GM21619 (cell line): ENCODE results near the gene BACH2.
"Not testable (repeated sequence)": the region's sequence is repeated elsewhere in the genome, so short reads cannot be mapped to it uniquely, and the experiment has no call there.

ENCODE experiments used
- ATAC-seq: cut with Tn5 transposase; IDR thresholded peaks from one replicate; pipeline ENCODE4 v1.9.1; 2021; ENCODE audit not compliant: unreplicated experiment

The BACH2 gene

DNA sequence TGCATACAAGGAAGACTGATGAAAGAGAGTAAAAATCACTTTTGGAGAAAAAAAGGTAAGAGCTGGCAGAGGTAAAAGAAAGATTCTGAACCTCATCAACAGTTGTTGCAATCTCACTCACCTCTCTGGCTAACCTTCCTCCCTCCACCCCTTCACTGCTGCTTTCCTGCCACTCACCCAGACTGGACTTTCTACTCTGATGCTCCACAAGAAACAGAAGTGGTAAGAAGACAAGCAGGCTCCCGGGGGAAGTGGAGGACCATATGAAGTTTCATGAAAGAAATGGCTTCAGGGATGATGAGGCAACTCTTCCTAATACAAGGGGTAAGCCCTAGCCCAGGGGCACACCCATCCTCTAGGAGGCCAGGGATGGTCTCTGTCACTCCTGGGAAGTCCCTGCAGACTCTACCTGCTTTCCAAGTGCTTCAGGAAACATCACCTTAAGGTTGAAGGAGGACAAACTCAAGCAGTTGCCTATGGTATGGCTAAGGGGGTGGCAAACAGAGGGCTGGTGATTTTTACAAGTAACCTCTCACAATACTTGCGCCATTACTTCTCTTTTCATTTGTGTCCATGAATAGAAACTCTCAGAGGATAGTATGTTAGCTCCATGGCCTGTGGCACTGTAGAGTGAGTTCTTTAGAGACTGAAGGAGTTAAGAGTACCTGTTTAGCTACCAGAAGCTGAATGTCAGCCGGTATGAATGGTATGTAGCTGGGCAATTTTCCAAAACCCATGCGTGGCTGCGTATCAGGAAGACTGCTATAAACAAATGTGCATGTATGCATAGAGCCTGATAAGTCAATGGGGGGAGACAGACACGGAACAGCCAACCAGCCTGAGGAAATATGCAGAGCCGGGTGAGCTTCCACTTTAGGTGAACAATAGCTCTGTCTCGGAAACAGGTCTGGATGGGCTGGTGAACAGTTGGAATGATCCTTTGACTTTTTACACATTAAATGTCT, 112.0 kb downstream of the BACH2 start:
- ATAC-seq = no peak

DNA sequence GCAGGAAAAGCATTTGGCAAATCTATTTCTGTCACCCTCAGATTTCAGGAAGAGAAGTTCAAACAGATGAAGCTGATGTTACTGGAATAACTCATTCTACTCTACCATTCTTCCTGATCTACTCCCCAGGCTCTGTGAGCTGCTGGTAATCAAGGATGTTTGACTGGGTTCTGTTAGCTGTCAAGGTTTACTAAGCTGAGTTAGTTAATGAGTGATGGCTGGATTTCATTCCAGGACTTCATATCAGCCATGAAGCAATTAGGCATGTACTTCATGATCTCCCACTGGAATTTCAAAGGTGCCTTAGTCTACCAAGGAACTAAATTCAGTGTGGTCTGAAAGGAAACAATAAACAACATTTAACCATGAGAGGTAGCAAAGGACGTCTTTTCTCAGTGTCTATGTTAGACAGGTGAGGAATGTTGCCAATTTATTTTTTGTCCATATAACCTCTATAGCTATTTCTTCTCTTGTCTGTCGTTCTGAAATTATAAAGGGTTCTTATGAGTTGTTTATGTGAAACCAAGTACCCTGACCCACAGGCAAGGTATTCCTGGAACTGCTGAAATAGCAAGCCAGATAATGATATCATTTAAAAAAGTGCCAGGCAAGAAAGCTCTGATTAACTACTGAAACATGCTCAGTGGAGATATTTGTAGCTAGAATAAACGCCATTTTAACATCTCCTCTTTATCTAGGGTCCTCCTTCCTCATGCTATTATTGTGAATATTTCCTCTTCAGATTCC, 112.9 kb downstream of the BACH2 start:
- no peak for ATAC-seq

DNA sequence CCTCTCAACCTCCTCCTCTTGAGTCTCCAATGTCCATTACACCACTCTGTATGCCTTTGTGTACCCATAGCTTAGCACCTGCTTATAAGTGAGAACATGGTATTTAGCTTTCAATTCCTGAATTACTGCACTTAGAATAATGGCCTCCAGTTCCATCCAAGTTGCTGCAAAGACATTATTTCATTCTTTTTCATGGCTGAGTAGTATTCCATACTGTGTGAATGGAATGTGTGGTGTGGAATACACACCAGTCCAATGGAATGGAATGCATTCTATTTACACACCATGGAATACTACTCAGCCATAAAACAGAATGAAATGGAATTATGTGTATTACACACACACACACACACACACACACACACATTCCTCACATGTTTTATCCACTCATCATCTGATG, 116.1 kb downstream of the BACH2 start:
- ATAC-seq = no peak

DNA sequence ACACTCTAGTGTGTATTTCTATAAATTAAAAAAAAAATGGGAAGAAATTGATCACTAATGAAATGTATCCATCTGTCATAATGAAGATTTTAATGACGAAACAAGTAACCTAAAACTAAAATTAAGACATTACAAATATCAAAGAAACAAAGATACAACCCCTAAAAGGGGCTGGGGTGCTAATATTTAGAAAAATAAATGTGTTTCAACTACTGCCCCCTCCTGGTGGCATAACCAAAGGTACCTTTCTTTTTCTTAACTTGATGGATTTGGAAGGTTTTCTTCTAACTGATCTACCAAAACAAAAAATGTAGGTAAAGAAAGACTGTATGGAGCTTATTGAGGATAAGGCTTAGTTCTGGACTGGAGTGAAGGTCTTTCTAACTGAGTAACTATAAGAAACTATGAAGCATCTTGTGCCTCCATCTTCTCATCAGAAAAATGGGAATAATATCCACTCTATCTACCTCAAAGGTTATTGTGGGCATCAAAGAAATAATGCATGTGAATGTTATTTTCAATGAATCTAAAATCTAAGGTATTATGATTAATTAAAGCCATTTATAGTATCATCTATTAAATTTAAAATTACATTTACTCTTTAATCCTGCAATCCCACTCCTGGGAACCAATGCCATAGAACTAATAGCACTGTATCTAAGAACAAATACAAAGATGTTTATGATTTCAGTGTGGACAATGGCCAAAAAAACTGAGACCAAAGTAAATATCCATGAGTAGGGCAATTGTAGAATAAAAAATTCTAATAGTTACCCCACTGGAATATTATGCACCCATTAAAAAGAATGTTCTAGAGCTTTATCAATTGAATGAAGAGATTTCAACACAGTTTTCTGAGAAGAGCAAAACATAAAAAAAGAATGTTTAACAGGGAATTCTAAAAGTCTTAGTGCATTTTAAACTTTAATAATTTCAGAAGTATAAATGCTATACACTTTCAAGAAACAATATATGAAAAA, 117.2 kb downstream of the BACH2 start:
- ATAC-seq = no peak

DNA sequence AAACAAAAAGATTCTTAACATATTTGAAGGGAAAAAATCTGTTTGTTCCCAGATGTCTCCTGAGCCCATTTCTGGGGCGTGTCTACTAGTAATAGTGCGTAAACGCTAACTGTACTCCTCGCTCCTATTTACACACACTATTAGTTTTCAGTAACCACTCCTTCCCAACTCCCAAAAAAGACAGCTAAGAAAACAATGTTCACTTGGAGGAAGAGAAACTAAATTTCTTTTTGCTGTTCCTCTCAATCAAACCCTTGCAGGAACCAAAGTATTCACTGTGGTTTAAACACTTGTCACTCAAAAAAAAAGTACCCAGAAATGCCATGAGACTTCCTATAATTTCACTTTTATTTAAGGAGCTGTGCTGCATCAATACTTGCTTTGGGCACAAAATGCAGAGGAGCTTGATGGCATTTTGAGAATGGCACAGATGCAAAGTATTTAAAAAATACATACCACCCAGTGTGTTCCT, 118.2 kb downstream of the BACH2 start:
- ATAC-seq = no peak

DNA sequence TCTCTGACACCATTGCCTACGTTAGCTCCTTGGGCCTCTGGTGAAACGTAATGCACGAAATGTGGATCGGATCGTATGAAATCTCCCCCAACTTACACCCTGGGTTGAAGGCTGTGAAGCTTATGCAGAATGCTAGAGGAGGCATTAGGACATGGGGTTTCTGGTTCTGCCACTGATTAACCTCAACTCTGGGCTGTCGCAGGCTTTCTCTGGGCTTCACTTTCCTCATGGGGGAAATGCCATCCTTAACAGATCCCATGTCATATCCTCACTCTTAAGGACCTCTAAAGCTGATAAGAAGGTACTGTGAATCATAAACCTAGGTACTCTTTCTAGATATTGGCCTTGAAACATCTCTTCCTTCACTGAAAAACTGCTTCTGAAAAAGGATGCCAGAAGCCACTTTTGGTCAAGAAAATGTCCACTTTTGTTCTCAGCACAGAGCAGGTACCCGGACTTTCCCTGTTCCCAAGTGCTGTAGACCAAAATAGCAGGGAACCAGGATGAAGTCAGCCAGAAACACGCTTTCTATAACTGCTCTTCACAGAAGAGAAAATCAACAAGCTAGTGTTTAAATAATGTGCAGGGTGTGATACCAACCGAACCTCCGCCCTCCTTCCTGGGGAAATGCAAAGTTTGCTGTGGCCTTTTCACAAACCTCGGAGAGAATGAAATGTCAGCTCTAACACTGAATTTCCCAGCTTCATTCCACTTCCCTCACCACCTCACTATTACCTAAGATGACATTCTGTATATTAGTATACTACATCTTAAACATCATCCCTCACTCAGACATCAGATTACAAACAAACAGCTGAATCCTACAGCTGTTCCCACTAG, 118.9 kb downstream of the BACH2 start:
- no peak for ATAC-seq

DNA sequence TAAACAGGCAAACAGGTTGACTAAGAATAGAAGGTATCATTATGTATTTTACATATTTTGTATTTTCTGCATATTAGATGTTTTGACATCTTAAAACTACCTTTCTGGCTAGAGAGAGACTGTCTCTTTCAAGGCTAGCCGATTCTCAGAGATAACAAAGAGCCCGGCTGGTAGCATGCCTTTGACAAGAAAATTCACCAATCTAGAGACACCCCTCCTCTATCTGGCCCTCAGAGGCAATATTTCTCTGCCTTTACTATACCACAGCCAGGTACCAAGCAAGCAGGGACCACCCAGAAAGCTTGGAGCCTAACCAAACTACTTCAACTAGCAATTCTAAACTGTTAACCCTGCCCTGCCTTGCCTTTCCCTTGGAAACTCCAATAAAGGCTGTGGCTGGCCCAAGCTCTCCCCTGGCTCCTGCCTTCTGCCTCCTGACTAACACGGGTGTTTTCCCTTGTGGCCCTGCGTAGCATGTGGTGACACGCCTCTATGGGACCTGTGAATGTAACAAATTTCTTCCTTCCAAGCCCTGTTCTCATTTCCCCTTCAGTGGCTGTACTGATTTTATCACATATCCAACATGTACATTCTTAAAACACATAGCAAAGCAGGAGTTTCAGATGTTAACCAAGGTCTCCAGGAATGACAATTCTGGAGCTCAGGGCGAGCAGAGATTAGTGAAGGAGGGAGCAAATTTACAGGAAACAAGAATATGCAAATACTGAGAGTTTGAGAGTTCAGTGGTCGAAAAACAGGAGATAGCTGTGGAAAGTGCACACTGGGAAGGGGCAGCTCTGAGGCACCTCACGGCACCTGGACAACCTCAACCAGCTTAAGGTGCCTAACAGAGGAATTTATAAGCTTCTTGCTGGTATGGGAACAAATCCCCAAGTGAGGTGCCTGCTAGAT, 120.8 kb downstream of the BACH2 start:
- ATAC-seq = peak; percentile 76

DNA sequence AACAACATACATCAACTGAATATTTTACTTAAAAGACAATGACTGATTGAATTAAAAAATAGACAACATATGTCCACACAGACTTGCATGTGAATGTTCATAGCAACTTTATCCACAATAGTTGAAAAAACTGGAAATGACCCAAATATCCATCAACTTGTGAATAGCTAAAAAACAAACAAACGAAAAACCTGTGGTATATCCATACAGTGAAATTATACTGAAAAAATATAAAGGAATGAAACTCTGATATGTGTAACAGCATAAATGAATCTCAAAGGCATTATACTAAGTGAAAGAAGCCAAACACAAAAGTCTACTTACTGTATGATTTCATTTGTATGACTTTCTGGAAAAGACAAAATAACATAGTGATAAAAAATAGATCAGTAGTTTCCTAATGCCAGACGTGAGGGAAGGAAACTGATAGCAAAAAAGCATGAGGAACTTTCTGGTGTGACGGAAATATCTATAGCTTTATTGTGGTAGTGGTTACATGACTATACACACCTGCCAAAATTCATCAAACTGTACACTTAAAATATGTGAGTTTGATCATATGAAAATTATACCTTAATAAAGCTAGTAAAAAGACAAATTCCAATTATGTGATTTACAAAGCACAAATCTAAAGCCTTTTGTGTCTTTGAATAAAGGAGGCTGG, 123.2 kb downstream of the BACH2 start:
- no peak for ATAC-seq

DNA sequence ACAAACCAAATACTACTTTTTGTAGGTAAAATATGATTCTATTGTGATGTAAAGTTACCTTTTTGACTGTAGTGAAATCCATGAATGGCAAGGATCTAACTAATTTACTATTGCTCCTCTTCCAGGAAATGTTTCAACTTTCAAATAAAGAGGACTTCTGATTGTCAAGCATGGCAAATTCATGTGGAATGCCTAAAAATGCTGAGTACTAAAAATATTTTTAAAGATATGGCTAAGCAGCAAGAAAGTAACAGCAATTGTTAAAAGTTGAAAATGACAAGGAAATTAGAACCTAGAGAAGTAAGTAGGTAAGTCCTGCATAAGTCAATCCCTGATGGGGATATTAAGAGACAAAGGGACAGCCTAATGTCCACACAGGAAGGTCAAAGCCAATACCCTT, 126.0 kb downstream of the BACH2 start:
- ATAC-seq = no peak

DNA sequence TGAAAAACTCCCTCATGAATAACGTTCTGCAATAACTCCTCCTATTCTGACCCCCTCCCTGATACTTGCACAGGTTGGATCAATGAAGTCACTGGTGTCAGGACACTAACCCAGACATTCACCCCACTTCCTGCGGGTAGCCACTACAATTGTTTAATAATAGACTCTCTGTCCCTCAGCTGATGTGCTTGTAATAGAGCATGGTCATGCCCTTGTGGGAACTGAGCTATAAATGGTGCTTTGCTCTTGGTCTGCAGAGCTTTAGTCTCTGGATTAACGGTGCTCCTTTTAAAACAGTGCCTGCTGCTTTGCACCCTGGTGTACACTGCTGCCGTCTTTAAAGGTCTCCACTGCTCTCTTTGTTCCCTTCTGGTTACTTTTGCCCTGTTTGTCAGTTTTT, 127.3 kb downstream of the BACH2 start:
- ATAC-seq = no peak

DNA sequence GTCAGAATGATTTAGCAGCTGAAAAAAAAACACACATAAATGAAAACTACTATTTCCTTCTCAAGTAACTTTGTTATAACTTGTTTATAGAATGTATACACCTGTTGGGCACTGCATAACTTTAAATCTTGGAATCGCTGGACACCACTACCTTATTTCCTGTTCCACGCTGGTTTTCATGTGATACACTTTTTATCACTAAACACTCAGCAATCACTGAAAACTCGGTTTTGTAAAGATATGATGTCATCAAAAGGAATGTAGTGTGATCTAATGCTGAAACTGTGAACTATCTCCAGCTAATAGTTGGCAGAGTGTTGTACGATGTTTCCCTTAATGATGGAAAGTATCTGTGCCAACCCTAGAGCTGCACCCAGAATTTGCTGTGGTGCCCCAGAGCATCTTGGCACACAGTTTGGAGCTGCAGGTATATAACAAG, 127.9 kb downstream of the BACH2 start:
- ATAC-seq = no peak

DNA sequence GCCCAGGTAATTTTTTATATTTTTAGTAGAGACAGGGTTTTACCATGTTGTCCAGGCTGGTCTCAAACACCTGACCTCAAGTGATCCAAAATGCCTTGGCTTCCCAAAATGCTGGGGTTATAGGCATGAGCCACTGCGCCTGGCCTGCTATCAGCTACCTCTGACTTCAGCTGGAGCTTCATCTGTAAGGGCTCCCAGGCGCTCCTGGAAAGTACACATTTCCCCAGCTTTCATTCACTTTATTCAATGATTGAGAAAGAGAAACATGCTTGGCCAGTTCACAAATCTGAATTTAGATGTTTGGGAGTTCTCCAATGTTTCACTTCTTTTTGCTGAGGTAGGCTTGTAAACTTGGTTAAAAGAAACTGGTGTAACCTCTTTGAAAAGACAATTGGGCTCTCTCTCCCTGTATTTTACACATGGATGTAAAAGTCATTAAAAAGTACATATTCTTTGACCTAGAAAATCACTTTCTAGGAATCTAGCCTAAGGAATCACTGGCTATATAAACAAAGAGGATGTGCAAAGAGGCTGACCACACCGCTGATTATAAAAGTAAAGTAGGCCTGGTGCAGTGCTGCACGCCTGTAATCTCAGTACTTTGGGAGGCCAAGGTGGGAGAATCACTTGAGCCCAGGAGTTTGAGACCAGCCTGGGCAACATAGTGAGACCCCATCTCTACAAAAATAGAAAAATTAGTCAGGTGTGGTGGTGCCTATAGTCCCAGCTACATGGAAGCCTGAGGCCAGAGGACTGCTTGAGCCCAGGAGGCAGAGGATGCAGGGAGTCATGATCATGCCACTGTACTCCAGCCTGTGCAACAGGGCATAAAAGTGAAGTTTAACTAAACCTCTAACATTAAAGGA, 128.9 kb downstream of the BACH2 start:
- ATAC-seq = no peak

DNA sequence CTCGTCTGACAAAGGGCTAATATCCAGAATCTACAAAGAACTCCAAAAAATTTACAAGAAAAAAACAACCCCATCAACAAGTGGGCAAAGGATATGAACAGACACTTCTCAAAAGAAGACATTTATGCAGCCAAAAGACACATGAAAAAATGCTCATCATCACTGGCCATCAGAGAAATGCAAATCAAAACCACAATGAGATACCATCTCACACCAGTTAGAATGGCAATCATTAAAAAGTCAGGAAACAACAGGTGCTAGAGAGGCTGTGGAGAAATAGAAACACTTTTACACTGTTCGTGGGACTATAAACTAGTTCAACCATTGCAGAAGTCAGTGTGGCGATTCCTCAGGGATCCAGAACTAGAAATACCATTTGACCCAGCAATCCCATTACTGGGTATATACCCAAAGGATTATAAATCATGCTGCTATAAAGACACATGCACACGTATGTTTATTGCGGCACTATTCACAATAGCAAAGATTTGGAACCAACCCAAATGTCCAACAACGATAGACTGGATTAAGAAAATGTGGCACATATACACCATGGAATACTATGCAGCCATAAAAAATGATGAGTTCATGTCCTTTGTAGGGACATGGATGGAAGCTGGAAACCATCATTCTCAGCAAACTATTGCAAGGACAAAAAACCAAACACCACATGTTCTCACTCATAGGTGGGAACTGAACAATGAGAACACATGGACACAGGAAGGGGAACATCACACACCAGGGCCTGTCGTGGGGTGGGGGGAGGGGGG, 130.3 kb downstream of the BACH2 start:
- not testable (repeated sequence) for ATAC-seq

DNA sequence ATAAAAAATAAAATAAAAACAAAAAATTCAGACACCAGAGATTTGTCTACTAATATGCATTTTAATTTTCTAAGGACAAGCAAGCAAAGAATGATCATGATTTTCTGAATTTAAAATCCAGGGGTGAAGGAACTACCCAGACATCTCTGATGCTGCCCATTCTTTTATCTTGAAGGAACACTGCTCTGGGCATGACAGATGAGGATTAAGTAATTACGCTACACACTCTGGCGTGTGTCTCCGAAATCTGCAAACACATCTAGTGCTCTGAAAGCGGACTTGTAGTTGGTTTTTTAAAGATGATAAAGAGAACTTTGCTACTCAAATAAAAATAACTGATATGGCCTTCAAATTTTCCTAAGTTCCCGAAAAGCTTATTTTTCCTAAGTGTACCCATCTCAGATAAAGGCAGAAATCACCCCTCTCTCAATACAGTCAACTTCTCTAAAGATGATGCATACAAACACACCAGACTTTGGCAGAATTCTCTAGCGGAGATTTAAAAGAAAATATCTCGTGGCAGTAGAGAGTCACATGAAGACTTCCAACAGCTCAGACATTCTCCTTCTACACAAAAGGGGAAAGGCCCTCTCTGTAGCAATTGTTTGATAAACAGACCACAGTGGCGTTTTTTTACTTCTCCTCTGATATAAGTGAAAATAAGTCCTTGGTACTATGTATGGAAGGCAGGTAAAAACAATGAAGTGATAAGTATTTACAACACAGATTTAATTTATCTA, 133.8 kb downstream of the BACH2 start:
- ATAC-seq = no peak

DNA sequence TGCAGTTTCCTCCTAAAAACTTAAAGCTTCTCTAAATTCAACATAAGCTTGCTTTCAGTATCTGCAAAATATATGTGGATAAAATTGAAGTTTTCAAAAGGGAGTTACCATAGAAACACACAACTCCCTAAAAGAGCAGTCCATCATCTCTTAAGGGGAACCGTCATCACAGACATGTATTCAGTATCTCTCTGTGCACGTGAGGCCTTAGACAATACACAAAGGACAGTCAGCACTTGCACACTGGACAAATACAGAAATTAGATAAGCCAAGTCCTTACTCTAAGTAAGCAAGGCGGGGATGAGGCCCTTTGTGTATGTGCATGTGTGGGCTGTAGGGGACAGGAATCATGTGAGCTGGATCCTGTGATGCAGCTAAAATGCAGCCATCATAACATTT, 136.6 kb downstream of the BACH2 start:
- no peak for ATAC-seq

DNA sequence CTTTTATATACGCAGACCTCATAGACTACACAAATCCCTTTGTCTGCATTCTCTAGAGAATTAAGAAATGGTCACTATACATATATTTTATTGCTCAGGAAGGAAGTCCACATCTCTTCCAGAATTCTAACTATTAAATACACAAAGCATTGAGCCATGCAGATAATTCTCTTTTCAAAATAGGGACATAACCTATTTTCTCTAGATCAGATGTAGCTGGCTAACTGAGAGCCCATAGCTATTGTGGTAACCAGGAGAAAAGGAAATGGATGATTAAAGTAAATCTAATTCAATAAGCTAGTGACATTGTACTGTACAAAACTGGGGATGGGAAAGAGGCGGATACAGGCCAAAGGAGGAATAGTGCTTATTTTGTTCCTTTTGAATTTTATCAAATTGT, 137.2 kb downstream of the BACH2 start:
- ATAC-seq = no peak
